Measurements from ENCODE around the gene PYURF. TPM values are rescaled to one million over a fixed set of nuclear protein-coding genes. Genes with fewer than 3 reads are reported as not detected.

Gene PYURF
- total RNA-seq, 1 experiment from 2014 or later = 37.6 TPM

DNA sequence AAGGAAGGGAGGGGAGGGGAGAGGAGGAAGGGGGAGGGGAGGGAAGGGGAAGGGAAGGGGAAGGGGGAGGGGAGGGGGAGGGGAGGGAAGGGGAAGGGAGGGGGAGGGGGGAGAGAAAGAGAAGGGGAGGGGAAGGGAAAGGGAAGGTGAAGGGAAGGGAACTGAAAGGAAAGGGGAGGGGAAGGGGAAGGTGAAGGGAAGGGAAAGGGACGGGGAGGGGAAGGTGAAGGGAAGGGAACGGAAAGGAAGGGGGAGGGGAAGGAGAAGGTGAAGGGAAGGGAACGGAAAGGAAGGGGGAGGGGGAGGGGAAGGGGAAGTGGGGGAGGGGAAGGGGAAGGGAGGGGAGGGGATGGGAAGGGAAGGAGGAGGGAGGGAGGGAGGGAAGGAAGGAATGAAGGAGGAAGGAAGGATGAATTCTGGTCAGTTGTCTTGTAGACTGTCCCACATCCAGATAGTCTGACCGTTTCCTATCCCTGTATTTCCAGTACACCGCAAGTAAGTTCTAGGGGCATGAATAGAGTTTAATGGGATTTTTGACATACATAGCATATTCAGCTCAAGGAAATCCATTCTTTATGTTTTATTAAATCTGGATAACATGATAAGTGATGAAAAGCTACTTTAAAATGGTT is 46.2 kb downstream of the PYURF start:
- H3K27ac ChIP-seq (ENCODE audit: low read length) = no peak overlapping the region
- no peaks in the 10 kb centered on the region for H3K27me3 ChIP-seq (ENCODE audit: control insufficient read depth, insufficient read depth, low read length)
- no TSS peak for BruUV-seq (replicated peaks)
- no peaks in the 10 kb centered on the region for H3K36me3 ChIP-seq (ENCODE audit: control insufficient read depth, insufficient read depth, low read length)
- no peaks in the 10 kb centered on the region for H3K4me1 ChIP-seq (ENCODE audit: control insufficient read depth, insufficient read depth, low read length)
- intact Hi-C loops (cut with micrococcal nuclease; ENCODE audit: unreplicated experiment) (no loop called here), in situ Hi-C loops (cut with HindIII; ENCODE audit: low pct_unique_long_range_greater_than_20kb, low sequenced_read_pairs) (no loop called here)
- no peaks in the 10 kb centered on the region for H3K9me3 ChIP-seq (ENCODE audit: control insufficient read depth, insufficient read depth, low read depth, low read length)
- ChIA-PET POLR2A (no interaction called here), CTCF (no interaction called here)
- H3K4me3 ChIP-seq (ENCODE audit: low read depth in 2 of 2, low read length in 2 of 2) = no peak overlapping the region
- DNase-seq (ENCODE audit: low read depth, low spot score) (no peak), ATAC-seq (no peak)
- no peak for TF ChIP-seq TCF7L2 (IDR thresholded peaks at IDR 0.05; ENCODE audit: low read depth, low read length)

Other genes starting within 250 kb of the PYURF start
- gene PPM1K, start 239.2 kb downstream of the PYURF start, total RNA-seq (2021; ENCODE audit: unreplicated experiment) = 2.1 TPM
- gene HERC6, start 144.9 kb downstream of the PYURF start, total RNA-seq (2021; ENCODE audit: unreplicated experiment) = 1.2 TPM
- 6.7 TPM for gene HERC5, start 66.7 kb downstream of the PYURF start, total RNA-seq (2021; ENCODE audit: unreplicated experiment)
- 1.1 TPM for gene HERC3, start 68.7 kb upstream of the PYURF start, total RNA-seq (2021; ENCODE audit: unreplicated experiment)
- gene NAP1L5, start 174.1 kb upstream of the PYURF start, total RNA-seq (2021; ENCODE audit: unreplicated experiment) = 0.67 TPM

All from Panc1 (cell line).